A204.1 (cell line): Measurements from ENCODE around the gene NR4A1.

ENCODE experiments used
- FAIRE-seq: peaks from 2 replicates; lab custom pipeline; 2012; peaks lifted over from hg19 to GRCh38; lab: Jason Lieb, UNC

Gene NR4A1

GRCh38 chr12:52041695-52042123, 9.5 kb upstream of the NR4A1 start:
- no peak for FAIRE-seq

GRCh38 chr12:52042706-52043385, 8.4 kb upstream of the NR4A1 start:
- no peak for FAIRE-seq

DNA sequence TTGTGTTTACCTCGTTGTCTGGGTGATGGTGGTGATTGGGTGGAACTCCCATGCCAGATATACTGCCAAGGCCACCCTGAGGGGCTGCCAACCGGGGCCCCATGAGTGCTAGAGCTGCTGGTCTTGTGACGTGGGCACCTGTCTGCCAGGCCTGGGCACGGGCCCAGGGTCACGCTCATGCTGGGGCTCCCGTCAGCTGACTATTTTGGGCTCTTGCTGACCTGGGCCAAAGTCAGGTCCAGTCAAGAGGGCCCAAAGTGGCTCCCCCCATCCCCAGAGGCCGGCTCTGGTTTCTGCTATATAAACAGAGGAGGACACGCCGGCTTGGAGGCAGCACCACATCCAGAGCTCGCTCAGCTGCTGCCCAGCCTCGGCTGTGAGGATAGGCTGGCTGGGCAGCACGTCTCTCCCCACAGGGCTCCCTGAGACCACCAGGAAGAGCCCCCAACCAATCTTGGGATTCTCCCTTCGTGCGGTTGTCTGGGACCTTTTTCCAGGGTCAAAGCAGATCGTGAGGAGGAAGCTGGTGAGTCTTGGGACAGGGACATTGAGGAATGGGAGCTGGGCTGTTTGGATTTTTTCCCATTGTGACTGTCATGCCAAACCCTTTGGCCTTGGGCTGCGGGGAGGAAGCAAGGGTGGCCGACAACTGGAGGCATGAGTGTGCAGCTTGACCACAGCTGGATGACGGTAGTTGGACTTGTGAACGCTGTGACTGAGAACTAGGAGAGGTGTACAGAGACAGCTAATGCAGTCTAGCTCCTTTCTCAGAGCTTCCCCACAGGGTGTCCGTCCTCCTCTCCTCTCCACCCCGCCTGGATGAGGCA, 7.6 kb upstream of the NR4A1 start:
- FAIRE-seq: no peak

DNA sequence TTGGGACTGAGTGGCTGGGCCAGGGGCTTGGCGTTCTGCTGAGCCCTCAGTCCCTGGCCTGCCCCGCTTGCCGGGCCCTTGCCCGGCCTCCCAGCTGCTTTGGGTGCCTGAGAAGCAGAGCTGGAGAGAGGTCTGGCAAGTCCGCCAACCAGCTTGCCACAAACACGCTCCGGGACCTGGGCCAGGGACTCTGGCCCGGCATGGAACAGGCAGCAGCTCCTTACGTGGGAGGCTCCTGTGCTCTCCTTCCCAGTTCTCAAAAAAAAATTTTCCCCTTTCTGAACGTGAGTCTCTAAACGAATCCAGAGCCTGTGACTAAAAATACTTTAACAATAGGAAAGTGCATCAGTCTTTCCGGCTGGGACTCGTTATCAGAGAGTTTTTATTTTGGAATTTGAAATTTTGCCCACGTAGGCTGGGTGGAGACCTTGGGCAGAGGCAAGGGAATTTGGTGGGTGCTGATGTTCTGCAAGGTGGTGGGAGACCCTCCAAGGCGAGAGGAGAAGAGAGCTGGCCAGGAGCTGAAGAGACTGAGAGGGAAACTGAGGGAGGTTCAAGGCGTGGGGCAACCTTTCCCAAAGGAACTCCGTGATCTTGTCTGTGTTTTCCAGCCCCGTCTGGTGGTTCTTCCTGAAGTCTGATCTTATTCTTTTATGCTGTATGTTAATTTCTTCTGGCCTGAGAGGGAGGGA, 6.8 kb upstream of the NR4A1 start:
- no peak for FAIRE-seq

- FAIRE-seq: no peak
Observed at GRCh38 chr12:52045794-52046199, 5.4 kb upstream of the NR4A1 start.

- no peak for FAIRE-seq
Observed at GRCh38 chr12:52046859-52047258, 4.4 kb upstream of the NR4A1 start.

DNA sequence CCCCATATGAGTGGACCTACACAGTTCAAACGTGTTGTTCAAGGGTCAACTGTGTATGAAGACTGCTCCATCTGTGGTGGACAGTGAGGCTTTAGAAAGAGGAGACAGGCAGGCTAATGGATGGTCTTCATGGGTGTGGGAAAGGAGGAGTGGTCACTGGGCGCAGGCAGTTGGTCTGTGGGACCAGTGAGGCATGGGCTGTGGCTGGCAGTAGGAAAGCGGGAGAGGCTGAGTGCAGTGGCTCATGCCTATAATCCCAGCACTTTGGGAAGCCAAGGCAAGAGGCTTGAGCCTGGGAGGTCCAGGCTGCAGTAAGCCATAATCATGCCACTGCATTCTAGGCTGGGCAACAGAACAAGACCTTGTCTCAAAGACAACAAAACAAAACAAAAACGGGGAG, 2.0 kb upstream of the NR4A1 start:
- FAIRE-seq: no peak

- FAIRE-seq: no peak
Observed at GRCh38 chr12:52049688-52050087, 1.6 kb upstream of the NR4A1 start.

DNA sequence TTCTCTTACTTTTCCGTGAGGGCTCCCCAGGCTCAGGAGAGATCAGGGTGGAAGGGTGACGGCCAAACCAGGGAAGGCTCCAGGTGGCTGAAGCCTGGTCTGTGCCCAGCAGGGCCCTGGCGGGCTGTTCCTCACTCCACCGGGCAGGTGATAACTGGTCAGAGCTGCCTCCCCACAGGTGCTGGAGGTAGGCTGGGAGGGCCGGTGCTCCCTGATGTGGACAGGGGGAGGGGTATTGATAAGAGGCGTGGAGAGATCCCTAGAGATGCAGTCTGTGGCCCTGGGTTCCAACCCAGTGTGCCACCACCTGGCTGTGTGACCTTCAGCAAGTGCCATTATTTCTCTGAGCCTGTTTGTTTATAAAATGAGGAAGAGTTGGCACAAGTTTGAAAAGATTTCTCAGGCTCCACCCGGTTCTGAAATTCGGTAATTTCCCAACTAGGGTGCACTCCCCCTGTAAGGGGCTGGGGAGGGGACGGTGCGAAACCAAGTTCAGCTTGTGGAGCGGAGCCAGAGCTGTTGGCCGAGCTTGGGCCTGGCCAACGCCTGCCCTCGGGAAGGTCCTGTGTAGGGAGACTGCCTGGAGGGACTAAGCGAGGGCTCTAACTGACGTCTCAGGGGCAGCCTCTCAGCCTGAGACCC, 1.0 kb upstream of the NR4A1 start:
- no peak for FAIRE-seq

- FAIRE-seq: no peak
Observed at GRCh38 chr12:52052468-52053186, 1.4 kb downstream of the NR4A1 start.

DNA sequence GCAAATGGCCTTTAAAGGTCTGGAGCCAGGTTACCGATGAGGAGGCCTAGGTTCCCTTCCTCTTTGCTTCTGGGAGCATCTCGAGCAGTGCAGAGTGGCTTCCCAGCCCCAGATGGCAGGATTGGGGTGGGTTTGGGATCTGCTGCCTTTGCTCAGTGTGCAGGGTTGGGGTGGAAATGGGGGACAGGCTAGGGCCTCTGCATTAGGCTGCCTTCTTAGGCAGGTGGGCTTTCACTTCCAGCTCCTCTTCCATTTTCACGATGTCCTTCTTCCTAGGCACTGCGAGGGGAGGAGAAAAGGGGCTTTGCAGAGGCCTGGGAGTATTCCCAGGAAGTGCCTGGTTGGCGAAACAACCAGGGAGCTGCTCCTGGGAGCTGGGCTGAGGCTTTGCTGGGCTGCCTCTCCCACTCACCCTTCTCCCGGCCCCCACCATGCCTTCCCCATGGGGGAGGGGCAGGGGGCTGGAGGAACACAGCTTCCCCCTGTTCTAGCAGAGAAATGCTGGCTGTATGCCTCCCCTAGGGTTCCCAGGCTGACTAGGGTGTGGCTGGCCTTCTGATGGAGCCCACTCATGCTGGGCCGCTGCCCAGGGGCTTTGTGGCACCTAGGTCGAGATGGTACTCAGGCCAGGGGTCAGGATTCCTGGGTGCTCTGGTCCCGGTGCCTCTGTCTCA, 2.4 kb downstream of the NR4A1 start:
- FAIRE-seq: no peak

- FAIRE-seq: no peak
Observed at GRCh38 chr12:52054231-52054832, 3.1 kb downstream of the NR4A1 start.

GRCh38 chr12:52054833-52055730, 3.8 kb downstream of the NR4A1 start:
- FAIRE-seq: no peak

- no peak for FAIRE-seq
Observed at GRCh38 chr12:52055731-52056711, 4.8 kb downstream of the NR4A1 start.

- no peak for FAIRE-seq
Observed at GRCh38 chr12:52056801-52057637, 5.8 kb downstream of the NR4A1 start.

DNA sequence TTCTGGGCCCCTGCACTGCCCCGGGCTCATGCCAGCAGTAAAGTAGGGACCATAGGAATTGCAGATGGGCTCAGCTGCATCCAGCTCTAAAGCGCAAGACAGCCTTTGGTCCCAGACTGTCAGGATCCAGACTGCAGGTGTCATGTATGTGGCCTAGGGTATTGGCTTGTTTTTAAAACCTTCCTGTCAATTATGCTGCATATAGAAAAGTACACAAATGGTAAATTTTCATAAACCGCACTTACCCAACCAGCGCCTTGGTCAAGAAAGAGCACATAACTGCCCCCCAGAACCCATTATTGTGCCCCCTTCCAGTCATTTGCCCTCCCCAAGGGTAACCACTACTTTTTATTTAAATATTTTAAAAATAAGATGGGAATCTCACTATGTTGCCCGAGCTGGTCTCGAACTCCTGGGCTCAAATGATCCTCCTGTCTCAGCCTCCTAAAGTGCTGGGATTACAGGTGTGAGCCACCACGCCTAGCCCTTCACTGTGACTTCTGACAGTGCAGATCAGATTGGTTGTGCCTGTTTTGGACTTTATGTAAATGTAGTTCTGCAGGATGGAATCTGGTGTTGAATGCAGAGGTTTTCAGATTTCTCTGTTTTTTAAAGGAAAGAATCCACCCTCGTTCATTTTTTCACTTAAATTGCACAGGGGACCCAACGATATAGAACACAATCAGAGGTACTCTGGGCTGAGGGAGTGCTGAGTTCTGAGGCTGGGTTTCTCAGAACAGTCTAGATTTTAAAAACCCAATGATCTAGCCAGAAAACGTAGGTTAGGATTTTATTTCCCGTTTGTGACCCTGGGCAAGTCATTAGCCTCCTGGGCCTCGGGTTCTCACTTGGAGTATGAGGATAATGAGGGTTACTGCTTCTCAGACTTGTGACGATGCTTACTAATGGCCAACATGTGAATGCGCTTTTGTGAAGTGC, 6.7 kb downstream of the NR4A1 start:
- FAIRE-seq: no peak
